Right lobe of liver (tissue), 6 donors: ENCODE data around the gene RCAN1. TPM values are rescaled to one million over a fixed set of nuclear protein-coding genes. Genes with fewer than 3 reads are reported as not detected.

Source experiments
- ATAC-seq, 4 donors: fragments of 200-7000 bp; cut with Tn5 transposase; one replicate each; pipeline ENCODE4 v1.9.1; 2020; ENCODE audit warnings: mild to moderate bottlenecking in 4 of 4, moderate library complexity in 4 of 4
- DNase-seq, 3 donors: peaks; one replicate each; pipeline ENCODE4 v3.0.0-alpha.2; 2020
- H3K27ac ChIP-seq, 3 donors: fragments of 200-600 bp; one replicate each; pipeline ENCODE4 v1.8.0; 2022
- H3K27me3 ChIP-seq, 2 donors: fragments of 200-600 bp; one replicate each; pipeline ENCODE4 v1.8.0; 2022
- H3K36me3 ChIP-seq, 4 donors: fragments of 200-600 bp; sonication (generic) in 1 of 4; one replicate each; pipeline versions ENCODE4 v1.5.1 to v1.8.0; 2017 to 2022; ENCODE audit warnings: control low read depth in 1 of 4
- H3K4me1 ChIP-seq, 4 donors: fragments of 200-600 bp; sonication (generic) in 1 of 4; one replicate each; pipeline versions ENCODE4 v1.5.1 to v1.8.0; 2017 to 2022; ENCODE audit warnings: control low read depth in 1 of 4
- H3K4me3 ChIP-seq, 3 donors: fragments of 200-600 bp; one replicate each; pipeline ENCODE4 v1.8.0; 2022
- H3K9me3 ChIP-seq, 4 donors: fragments of 200-600 bp; sonication (generic) in 1 of 4; one replicate each; pipeline versions ENCODE4 v1.5.1 to v1.8.0; 2017 to 2022; ENCODE audit warnings: control low read depth in 1 of 4
- POLR2A ChIP-seq: fragments of 450-650 bp; IDR thresholded peaks from one replicate; pipeline ENCODE4 v1.6.1; 2017; ENCODE audit warnings: antibody characterized with exemption, mild to moderate bottlenecking
- WGBS: methylation state at CpG from one replicate; pipeline ENCODE4 v1.1.6; 2018; ENCODE audit warnings: low coverage, low lambda C conversion rate; ENCODE audit not compliant: insufficient coverage; ENCODE audit errors: missing lambda C conversion rate; 5-methylcytosine and 5-hydroxymethylcytosine counted together
- intact Hi-C, 2 donors: fragments of 100-400 bp; cut with DNase I; formaldehyde crosslinking; loops; one replicate each; pipeline versions ENCODE4 v1.11.2 to v1.14.1; 2022
- total RNA-seq, 6 experiments: library from RNA; depleted of rRNA in 2 of 6; stranded (reverse); fragments of >200 nt in 2 of 6; fragmentation: NEBNext Ultra II Directional in 3 of 6; extraction: Animal tissue kit (Norgen Biotek cat#: 25700) in 3 of 6; gene quantifications; one replicate each; pipeline versions ENCODE4 v1.1.0 to v1.2.4, GENCODE V29; 2016 to 2023
- TF ChIP-seq, protein P1 (sequence below), 4 donors: fragments of 200-600 bp in 3 of 4; fragments of 450-650 bp in 1 of 4; IDR thresholded peaks; one replicate each; pipeline versions ENCODE4 v1.5.1 to v1.8.0; 2016 to 2022; ENCODE audit warnings: antibody characterized with exemption in 4 of 4, mild to moderate bottlenecking in 2 of 4
- donor health status: DM: no; HTN: yes; CAD: no.
- donor health status: DM: no; HTN: no; CAD: no.
- donor health status: DM: no; HTN: no; CAD: no.
- donor health status: DM: no; HTN: yes; CAD: no.
- donor health status: DM: no; HTN: yes; CAD: no.

Gene RCAN1
- total RNA-seq, 6 experiments from 2014 or later, result 34.3 to 71.0 (median 55.4) TPM

DNA sequence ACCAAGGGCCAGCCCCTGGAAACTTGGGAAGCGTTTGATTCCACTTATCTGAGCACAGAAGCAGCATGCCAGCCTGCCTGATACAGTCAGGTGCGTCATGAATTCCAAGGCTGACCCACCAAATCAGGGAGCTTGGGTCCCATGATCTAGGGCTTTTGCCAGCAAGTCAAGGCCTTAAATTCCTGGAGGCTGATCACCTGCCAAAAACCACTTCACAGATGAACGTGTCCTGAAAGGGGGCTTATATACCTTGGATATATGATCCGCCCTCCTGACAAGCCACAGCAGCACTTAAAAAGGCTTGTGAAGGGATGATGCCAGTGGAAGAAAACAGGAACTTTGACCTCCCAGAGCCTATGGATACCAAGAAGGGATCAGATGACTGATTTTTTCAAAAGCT is 29.9 kb upstream of the RCAN1 start:
- no peaks in the 10 kb centered on the region for H3K36me3 ChIP-seq
- no peak overlapping the region for H3K27ac ChIP-seq
- WGBS, result 75% methylated on average over 2 of the region's 4 CpGs
- TF ChIP-seq POLR2A, result no peak
- TF ChIP-seq, protein P1, sequence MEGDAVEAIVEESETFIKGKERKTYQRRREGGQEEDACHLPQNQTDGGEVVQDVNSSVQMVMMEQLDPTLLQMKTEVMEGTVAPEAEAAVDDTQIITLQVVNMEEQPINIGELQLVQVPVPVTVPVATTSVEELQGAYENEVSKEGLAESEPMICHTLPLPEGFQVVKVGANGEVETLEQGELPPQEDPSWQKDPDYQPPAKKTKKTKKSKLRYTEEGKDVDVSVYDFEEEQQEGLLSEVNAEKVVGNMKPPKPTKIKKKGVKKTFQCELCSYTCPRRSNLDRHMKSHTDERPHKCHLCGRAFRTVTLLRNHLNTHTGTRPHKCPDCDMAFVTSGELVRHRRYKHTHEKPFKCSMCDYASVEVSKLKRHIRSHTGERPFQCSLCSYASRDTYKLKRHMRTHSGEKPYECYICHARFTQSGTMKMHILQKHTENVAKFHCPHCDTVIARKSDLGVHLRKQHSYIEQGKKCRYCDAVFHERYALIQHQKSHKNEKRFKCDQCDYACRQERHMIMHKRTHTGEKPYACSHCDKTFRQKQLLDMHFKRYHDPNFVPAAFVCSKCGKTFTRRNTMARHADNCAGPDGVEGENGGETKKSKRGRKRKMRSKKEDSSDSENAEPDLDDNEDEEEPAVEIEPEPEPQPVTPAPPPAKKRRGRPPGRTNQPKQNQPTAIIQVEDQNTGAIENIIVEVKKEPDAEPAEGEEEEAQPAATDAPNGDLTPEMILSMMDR (IDR thresholded peaks at IDR 0.05), result no peak
- H3K4me3 ChIP-seq, result no peak overlapping the region
- DNase-seq (no peak), ATAC-seq (no peak)
- intact Hi-C loops, result no loop called here
- H3K27me3 ChIP-seq, result no peaks in the 10 kb centered on the region
- no peaks in the 10 kb centered on the region for H3K9me3 ChIP-seq
- peaks cover 0 to 5% (median 0%) of the 10 kb centered on the region in 4 donors for H3K4me1 ChIP-seq

DNA sequence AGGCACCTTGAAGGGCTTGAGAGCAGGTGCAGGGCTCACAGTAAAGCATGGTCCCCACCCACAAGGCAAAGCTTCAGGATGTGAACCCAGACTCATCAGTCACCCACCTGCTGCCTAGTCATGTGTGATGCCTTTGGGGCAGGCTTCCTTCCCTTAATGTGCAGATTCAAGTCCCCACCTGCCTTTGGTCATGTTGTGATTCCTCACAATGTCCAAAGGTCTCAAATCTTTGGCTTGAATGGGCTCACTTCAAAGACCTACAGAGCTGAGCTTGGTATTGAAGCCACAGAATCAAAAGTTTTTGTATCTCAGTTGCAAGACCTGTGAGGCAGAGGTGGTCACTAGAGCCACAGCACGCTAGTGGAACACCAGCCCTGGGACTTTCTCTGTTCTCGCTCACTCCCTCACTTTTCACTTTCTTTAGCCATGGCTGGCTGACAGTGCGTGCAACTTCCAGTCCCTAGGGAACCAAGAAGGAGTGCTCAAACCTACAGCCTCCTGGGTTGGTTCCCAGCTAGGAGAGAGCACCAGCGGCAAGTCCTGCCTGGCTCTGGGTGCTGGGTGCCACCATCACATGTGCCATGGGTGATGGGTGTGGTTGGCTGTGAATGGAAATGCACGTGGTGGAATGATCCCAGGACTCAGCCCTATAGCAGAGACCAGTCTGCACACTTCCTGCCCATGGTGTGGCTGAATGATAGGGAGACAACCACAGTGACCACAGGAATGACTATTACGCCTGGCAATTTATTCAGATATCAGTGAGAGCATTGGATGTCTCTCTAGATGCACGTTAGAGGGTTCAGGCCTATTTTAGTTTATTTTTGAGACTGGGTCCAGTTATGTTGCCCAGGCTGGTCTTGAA is 27.5 kb upstream of the RCAN1 start:
- Histone ChIP-seq H3K4me1 (no peaks in the 10 kb centered on the region), H3K27me3 (no peaks in the 10 kb centered on the region), H3K36me3 (no peaks in the 10 kb centered on the region), H3K9me3 (no peaks in the 10 kb centered on the region), H3K27ac (no peak overlapping the region), H3K4me3 (no peak overlapping the region)
- intact Hi-C loops, result no loop called here
- WGBS, result 74% methylated on average over 5 of the region's 7 CpGs
- TF ChIP-seq POLR2A, result no peak
- TF ChIP-seq, protein P1 (IDR thresholded peaks at IDR 0.05), result no peak
- ATAC-seq (no peak), DNase-seq (no peak)

DNA sequence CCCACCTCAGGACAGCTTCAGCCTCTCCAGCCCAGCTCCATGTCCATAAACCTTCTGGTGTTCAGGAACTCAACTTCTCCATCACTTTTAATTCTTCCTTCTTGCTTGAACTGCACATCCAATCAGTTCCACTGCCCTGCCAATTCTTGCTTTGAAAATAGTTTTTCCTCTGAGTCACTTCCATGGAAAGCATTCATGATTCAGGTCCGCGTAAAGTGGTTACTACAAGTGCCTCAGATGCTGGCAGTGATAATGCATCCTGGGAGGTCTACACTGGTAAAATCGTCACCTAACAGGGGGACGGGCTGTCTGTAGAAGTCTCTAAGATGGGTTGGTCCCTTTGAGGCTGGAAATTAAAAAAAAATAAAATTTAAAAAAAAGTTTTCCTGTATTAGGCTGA is 25.9 kb upstream of the RCAN1 start:
- H3K27ac ChIP-seq, result no peak overlapping the region
- H3K9me3 ChIP-seq, result no peaks in the 10 kb centered on the region
- H3K36me3 ChIP-seq, result no peaks in the 10 kb centered on the region
- 75% methylated on average over 4 of the region's 4 CpGs for WGBS
- H3K27me3 ChIP-seq, result no peaks in the 10 kb centered on the region
- TF ChIP-seq, protein P1 (IDR thresholded peaks at IDR 0.05), result no peak
- TF ChIP-seq POLR2A, result no peak
- H3K4me3 ChIP-seq, result no peak overlapping the region
- no peaks in the 10 kb centered on the region for H3K4me1 ChIP-seq
- intact Hi-C loops, result no loop called here
- no peak for DNase-seq
- ATAC-seq, result no peak

DNA sequence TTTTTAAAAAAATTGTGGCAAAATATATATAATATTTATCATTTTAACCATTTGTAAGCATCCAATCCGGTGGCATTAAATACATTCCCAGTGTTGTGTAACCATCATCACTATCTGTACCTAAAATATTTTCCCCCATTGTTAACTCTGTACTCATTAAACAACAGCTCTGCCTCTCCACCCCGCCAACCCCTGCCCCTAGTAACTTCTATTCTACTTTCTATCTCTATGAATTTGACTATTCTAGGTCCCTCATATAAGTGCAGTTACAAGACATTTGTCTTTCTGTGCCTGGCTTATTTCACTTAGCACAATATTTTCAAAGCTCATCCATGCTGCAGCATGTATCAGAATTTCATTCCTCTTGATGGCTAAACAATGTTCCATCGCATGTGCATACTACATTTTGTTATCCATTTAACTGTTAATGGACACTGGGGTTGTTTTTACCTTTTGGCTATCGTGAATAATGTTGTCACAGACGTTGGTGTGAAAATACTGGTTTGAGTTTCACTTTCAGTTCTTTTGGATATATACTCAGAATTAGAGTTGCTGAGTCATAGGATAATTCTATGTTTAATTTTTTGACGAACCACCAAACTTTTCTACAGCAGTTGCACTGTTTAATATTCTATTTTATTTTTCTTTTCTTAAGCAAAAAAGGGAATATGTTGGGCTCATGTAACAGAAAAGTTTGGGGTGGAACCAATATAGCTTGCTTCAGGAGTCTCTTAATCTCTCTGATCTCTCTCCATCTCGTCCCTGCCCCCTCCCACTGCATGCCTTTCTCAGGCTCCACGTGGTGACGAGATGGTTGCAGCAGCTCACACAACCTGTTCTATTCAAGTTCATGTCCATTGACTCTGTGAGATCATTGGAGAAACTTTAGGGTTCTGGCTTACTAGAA is 25.2 kb upstream of the RCAN1 start:
- TF ChIP-seq, protein P1 (IDR thresholded peaks at IDR 0.05), result no peak
- DNase-seq (no peak), ATAC-seq (peak; percentile 49 to 68 (median 58))
- Histone ChIP-seq H3K27ac (no peak overlapping the region), H3K4me3 (no peak overlapping the region), H3K36me3 (no peaks in the 10 kb centered on the region), H3K9me3 (no peaks in the 10 kb centered on the region), H3K4me1 (no peaks in the 10 kb centered on the region), H3K27me3 (no peaks in the 10 kb centered on the region)
- WGBS, result 38% methylated on average over 9 of the region's 9 CpGs
- intact Hi-C loops, result no loop called here
